Esophagus squamous epithelium (tissue), 5 donors: ENCODE results near the gene REV1. TPM values are rescaled to one million over a fixed set of nuclear protein-coding genes. Genes with fewer than 3 reads are reported as not detected.

Experiments
- DNase-seq: peaks from one replicate; lab custom pipeline; 2025; lab: John Stamatoyannopoulos, UW
- H3K27ac ChIP-seq, 4 donors: fragments of 200-600 bp; sonication (generic); one replicate each; pipeline ENCODE4 v1.5.1; 2016 to 2019; ENCODE audit warnings: mild to moderate bottlenecking in 1 of 4
- H3K27me3 ChIP-seq, 4 donors: fragments of 200-600 bp; sonication (generic); 1 replicate in 3 of 4; 2 replicates in 1 of 4; pipeline versions ENCODE4 v1.5.1 to v1.6.0; 2017 to 2021; ENCODE audit warnings: antibody characterized with exemption in 1 of 4
- H3K36me3 ChIP-seq, 3 donors: fragments of 200-600 bp; sonication (generic); one replicate each; pipeline ENCODE4 v1.5.1; 2016 to 2019
- H3K4me1 ChIP-seq, 3 donors: fragments of 200-600 bp; sonication (generic); one replicate each; pipeline ENCODE4 v1.5.1; 2017 to 2019
- H3K4me3 ChIP-seq, 4 donors: fragments of 200-600 bp; sonication (generic); 1 replicate in 3 of 4; 2 replicates in 1 of 4; pipeline ENCODE4 v1.5.1; 2016 to 2019; ENCODE audit warnings: mild to moderate bottlenecking in 2 of 4, moderate library complexity in 1 of 4
- H3K9me3 ChIP-seq, 3 donors: fragments of 200-600 bp; sonication (generic); one replicate each; pipeline ENCODE4 v1.5.1; 2016 to 2019
- CTCF ChIP-seq, 6 experiments: fragments of 450-650 bp in 4 of 6; fragments of 200-600 bp in 2 of 6; sonication (generic) in 2 of 6; IDR thresholded peaks; one replicate each; pipeline ENCODE4 v1.5.1; 2016 to 2019; ENCODE audit warnings: antibody characterized with exemption in 6 of 6, mild to moderate bottlenecking in 4 of 6, moderate library complexity in 4 of 6
- POLR2A ChIP-seq, 4 donors: fragments of 450-650 bp; IDR thresholded peaks; one replicate each; pipeline ENCODE4 v1.6.1; 2017; ENCODE audit warnings: antibody characterized with exemption in 4 of 4, mild to moderate bottlenecking in 4 of 4, moderate library complexity in 3 of 4
- WGBS, 2 donors: methylation state at CpG; one replicate each; pipeline ENCODE4 v1.1.5; 2018; 5-methylcytosine and 5-hydroxymethylcytosine counted together
- intact Hi-C: fragments of 100-400 bp; cut with DNase I; formaldehyde crosslinking; loops from one replicate; pipeline ENCODE4 v1.15.0; 2022
- total RNA-seq, 4 donors: library from RNA; depleted of rRNA; stranded (reverse); fragments of >200 nt; gene quantifications; one replicate each; pipeline ENCODE4 v1.1.0, GENCODE V29; 2016
- donor health status: DM: yes; HTN: yes; CAD: no.

REV1 gene
- total RNA-seq, 4 donors from 2014 or later: 22.5 to 69.2 (median 39.8) TPM

GRCh38 chr2:99398303-99398702 is 91.5 kb downstream of the REV1 start:
- DNase-seq: no peak
- H3K27me3 ChIP-seq: no peaks in the 10 kb centered on the region
- 87 to 90% methylated on average over 5 of the region's 5 CpGs for WGBS, 2 donors
- intact Hi-C loops: no loop called here
- H3K27ac ChIP-seq: no peak overlapping the region
- H3K9me3 ChIP-seq: no peaks in the 10 kb centered on the region
- TF ChIP-seq POLR2A (IDR thresholded peaks at IDR 0.05) (no peak), CTCF (IDR thresholded peaks at IDR 0.05) (no peak)
- peaks cover 6 to 100% (median 56%) of the 10 kb centered on the region in 3 donors for H3K36me3 ChIP-seq
- peaks cover 0 to 8% (median 0%) of the 10 kb centered on the region in 3 donors for H3K4me1 ChIP-seq
- H3K4me3 ChIP-seq: no peak overlapping the region

- intact Hi-C loops: no loop called here
- no peaks in the 10 kb centered on the region for H3K27me3 ChIP-seq
- H3K4me1 ChIP-seq: peaks cover 0 to 8% (median 0%) of the 10 kb centered on the region in 3 donors
- no peak for TF ChIP-seq CTCF (IDR thresholded peaks at IDR 0.05)
- peaks cover 4 to 100% (median 55%) of the 10 kb centered on the region in 3 donors for H3K36me3 ChIP-seq
- H3K9me3 ChIP-seq: no peaks in the 10 kb centered on the region
- H3K27ac ChIP-seq: no peak overlapping the region
- H3K4me3 ChIP-seq: no peak overlapping the region
- no peak for DNase-seq
- 56 to 69% methylated on average over 3 of the region's 3 CpGs for WGBS, 2 donors
Observed at GRCh38 chr2:99397266-99397920, 92.4 kb downstream of the REV1 start.

- H3K27me3 ChIP-seq: no peaks in the 10 kb centered on the region
- no peak for DNase-seq
- intact Hi-C loops: no loop called here
- H3K9me3 ChIP-seq: no peaks in the 10 kb centered on the region
- no peak overlapping the region for H3K27ac ChIP-seq
- no peak overlapping the region for H3K4me3 ChIP-seq
- TF ChIP-seq POLR2A (IDR thresholded peaks at IDR 0.05): no peak
- TF ChIP-seq CTCF (IDR thresholded peaks at IDR 0.05): no peak
- H3K4me1 ChIP-seq: peaks cover 0 to 8% (median 0%) of the 10 kb centered on the region in 3 donors
- peaks cover 4 to 100% (median 47%) of the 10 kb centered on the region in 3 donors for H3K36me3 ChIP-seq
- WGBS, 2 donors: 82 to 84% methylated on average over 3 of the region's 3 CpGs
Observed at GRCh38 chr2:99395589-99396130, 94.2 kb downstream of the REV1 start.

GRCh38 chr2:99389946-99390345 is 99.9 kb downstream of the REV1 start:
- intact Hi-C loops: no loop called here
- no peak for TF ChIP-seq POLR2A (IDR thresholded peaks at IDR 0.05)
- TF ChIP-seq CTCF (IDR thresholded peaks at IDR 0.05): no peak
- WGBS, 2 donors: 76 to 88% methylated on average over 3 of the region's 3 CpGs
- Histone ChIP-seq H3K36me3 (peaks cover 4 to 64% (median 31%) of the 10 kb centered on the region in 3 donors), H3K9me3 (no peaks in the 10 kb centered on the region), H3K27me3 (no peaks in the 10 kb centered on the region), H3K27ac (no peak overlapping the region), H3K4me3 (no peak overlapping the region), H3K4me1 (no peaks in the 10 kb centered on the region)
- DNase-seq: no peak

- TF ChIP-seq CTCF (IDR thresholded peaks at IDR 0.05): no peak
- no peak for TF ChIP-seq POLR2A (IDR thresholded peaks at IDR 0.05)
Observed at GRCh38 chr2:99389371-99389770, 100.4 kb downstream of the REV1 start.

More at GRCh38 chr2:99389371-99389770, 100.4 kb downstream of the REV1 start:
- H3K4me3 ChIP-seq: no peak overlapping the region
- no peaks in the 10 kb centered on the region for H3K4me1 ChIP-seq
- WGBS, 2 donors: 42 to 69% methylated on average over 2 of the region's 2 CpGs
- DNase-seq: no peak
- peaks cover 4 to 64% (median 30%) of the 10 kb centered on the region in 3 donors for H3K36me3 ChIP-seq
- intact Hi-C loops: no loop called here
- no peak overlapping the region for H3K27ac ChIP-seq
- H3K9me3 ChIP-seq: no peaks in the 10 kb centered on the region
- H3K27me3 ChIP-seq: no peaks in the 10 kb centered on the region
